HG02973 (cell line): ENCODE measurements around the gene SDK1.

Source experiments
- ATAC-seq: cut with Tn5 transposase; IDR thresholded peaks from one replicate; pipeline ENCODE4 v1.9.1; 2021; ENCODE audit warnings: moderate library complexity; ENCODE audit not compliant: unreplicated experiment

SDK1 gene

DNA sequence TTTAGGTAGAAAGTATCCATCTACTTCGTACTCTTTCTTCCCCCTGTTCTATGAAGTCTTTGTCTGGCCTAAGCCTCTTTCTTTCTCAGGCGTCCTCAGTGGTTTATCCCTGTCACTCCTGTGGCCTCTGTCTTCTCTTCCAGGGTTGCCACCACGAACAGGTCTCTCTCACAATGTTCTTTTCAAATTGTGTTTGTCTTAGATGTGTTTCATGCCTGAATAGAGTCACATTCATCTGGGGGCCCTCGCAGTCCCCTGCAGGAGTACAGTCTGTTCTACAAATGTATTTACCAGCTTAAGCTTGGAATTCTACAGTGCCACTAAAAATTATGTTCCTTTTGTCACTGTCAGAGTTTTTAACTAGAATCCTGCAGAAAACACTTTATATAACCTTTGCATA lies 700.7 kb downstream of the SDK1 start:
- ATAC-seq = no peak

DNA sequence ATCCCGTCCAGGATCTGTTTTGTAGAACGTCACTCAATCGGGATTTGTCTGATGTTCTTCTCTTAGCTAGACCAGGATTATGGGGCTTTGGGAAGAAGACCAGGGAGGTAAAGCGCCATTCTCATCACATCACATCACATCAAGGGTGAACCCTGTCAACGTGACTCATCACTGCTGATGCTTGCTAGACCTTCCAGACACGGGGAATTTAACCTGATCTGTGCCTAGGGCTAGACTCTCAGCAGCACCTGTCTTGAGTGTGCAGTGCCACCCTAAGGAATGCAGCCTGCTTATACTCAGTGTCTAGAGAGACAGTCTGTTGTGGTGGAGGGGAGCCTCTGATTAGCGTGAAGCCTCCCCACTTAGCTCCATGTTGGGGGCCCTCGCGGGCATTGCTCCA lies 702.5 kb downstream of the SDK1 start:
- ATAC-seq = no peak

DNA sequence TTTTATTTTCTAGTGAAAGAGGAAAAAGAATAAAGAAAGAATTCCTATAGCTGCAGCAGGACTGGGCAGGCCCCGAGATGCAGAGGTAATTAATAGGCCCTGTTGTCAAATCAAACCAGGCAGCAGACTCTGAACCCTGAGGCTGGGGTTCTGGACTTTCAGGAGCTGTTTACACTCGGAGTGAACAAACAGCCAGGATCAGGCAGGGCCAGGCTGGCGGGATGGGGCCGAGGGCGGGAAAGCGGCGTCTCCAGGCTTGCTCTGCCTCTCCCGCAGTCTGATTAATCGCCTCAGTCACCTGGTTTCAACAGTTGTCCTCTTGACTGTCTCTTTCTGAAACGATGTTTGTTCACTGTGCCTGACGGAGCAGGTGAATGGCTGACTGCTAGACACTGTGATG lies 705.6 kb downstream of the SDK1 start:
- no peak for ATAC-seq

DNA sequence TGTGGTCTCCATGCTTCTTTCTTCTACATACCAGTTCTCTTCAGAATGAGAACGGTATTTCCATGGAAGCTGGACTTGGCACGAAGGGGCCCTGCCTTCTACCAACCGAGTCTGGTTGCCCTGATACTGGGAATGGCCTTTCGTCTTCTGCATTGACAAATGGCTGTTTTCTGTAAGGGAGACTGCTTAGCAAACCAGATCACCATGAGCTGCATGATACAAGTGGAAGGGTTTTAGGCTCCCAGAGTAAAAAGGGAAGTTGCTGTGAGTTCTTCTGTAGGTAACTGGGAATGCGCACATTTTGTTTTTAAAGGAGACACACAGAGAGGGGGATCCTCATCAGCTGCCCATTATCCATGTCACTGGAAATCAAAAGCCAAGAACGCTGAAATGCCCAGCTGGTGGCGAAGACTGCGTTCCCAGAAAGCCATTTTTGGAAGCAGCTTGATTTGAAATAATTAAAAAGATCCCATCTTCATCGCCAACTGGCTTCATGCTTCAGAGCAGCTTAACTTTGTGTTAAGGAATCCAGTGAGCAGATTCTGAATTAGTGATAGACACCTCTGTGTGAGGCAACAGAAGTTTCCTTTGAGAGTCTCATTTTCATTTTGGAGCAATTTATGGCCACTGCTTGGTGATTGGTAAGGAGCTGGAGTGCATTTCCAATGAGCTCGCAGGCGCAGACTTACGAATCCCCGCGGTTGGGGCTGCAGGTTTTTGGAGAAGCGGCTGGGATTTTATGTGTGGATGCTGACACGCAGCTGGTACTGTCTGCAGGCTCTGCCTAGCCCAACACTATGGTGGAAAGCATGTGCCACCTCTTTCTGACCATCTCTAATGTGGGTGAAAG lies 708.4 kb downstream of the SDK1 start:
- ATAC-seq = no peak

DNA sequence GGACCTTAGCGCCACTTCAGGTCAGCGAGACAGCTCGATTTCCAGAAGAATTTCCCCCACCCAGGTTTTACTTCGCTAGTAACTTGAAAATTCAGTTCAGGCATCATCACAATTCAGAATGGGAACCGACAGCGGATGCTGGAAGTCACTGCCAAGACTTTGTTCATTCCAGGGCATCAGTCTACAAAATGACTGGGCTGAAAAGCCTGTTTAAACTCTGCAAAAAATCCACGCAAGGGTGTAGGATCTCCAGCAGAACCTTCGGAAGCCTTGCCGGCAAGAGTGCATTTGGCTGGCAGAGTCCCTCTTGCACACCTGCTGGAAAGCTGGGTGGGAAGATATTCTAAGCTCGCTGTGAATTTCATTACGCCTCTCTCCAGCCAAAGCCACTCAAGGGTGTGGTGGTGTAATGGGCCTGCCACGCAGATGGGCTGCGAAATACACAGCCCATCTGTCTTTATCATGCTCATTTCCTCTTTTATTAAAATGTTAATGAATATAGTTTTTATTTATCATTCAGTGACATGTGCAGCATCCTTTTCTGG lies 709.1 kb downstream of the SDK1 start:
- ATAC-seq = no peak

DNA sequence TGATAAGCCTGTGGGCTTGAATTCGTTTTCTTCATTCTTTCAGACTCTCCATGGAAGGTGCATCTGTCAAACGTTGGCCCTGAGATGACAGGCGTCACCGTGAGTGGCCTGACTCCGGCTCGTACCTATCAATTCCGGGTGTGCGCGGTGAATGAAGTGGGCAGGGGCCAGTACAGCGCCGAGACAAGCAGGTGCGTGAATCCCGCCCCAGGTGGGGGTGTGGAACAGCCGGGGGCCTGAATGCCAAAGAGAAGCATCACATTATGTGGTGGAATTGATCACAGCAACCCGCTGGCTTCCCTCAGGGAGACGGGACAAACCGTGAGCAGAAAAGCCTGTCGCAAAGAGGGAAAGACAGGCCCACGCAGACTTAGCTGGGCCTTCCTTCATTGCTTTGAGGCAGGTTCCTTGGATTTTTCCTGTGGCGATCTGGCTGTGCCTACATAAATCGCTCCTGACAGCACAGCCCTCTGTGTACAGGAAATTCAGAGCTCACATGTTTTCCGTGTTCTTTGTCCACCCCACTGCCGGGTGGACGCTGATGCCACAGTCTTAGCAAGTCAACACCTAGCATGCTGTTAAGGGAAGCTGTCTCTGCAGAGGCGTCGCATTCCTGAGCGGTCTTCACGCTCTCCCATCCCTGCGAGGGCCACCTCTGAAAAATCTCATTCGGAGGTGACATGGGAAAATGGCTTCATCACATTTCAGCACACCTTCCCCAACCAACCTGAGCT lies 710.0 kb downstream of the SDK1 start:
- no peak for ATAC-seq

DNA sequence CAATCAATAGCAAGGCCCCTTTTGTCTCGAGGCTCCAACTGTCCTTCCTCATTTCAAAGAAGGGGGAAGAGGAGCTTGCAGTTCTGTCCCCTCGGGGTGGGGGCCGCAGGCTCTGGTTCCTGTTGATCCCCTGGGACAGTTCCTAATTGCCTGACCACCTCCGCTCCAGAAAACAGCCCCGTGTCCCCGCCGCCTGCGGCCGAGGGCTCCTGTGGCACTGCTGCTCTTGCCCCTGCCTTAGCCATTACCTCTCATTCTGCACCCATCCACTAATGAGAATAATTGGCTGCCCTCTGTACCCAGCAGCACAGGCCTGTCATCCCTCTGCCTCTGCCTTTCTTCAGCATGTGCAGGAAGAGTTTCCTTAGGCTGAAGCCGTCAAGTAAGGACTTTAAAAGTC lies 712.7 kb downstream of the SDK1 start:
- ATAC-seq = no peak

DNA sequence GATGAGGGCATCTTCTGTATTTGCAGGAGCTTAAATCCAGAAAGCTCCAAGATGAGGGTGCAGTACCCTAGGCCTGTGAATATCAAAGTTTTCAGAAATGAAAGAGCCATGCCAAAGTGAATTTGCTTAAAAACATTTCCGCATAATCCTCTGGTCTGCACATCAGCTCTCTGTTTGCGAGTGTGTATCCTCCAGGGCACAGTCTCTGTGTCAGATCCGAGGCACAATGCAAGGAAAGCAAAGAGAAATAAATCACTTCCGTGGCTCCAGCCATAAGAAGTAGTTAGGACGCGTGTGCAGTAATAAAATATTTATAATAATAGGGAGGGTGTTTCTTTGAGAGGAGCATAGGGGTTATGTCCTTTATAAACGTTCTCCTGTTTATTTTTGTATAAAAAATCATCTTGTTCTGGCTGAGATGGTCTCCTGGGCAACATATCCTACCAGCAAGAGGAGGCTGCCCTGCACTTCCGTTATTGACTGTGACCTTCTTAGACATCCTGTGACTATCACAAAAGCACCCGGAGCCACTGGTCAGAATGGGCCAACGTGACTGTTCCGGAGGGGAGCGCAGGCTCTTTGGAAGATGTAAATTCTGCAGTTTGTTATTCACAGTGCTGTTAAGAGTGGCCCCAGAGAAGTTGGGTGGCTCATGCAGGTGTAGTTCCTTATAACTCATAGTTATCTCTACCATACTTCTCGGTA lies 713.4 kb downstream of the SDK1 start:
- no peak for ATAC-seq

DNA sequence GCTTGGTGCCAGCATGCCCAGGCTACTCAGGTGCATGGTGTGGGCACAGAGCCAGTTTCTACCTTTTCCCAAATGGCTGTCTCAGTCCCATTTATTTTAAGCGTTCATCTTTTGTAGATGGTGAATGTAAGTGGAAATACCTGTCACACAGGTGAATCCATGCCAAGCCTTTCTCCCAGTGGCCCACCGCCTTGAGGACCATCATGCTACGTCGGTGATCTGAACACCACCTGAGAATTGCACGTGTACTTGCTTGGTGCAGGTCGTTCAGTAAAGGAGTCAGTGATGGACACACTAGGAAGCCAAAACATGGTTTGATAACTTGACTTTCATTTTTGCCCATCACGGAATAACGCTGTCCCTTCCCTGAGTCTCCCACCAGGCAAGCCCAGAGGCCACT lies 714.3 kb downstream of the SDK1 start:
- ATAC-seq = no peak

DNA sequence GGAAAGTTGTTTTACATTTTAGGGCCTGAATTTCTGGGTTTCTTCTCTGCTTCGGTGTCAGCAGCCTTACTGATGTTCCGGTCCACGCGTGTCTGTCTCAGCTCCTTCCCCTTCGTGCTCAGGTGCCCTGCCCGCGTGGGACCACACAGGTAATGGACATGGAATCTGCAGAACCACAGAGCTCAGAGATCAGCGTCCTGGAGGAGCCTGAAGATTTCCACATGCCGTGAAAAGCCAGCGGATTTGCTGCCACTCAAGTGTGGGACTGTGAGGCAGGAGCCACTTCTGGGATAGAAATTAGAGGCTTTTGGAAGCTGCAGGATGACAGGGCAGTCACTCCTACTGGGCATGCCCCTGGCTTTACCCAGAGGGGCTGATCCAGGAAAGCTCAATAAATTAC lies 714.9 kb downstream of the SDK1 start:
- no peak for ATAC-seq

DNA sequence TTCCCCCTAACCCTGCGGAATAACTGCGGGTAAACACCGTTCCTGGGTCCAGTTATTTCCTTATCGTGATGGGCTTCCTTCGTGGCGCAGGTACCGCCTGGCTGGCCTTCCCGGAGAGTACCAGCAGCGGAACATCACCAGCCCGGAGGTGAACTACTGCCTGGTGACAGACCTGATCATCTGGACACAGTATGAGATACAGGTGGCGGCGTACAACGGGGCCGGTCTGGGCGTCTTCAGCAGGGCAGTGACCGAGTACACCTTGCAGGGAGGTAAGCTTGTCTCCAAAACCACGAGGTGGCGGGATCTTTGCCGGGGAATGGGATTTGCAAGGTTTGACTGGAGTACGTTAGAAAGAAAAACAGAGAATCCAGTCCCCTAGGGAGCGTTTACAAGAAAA lies 716.0 kb downstream of the SDK1 start:
- no peak for ATAC-seq

DNA sequence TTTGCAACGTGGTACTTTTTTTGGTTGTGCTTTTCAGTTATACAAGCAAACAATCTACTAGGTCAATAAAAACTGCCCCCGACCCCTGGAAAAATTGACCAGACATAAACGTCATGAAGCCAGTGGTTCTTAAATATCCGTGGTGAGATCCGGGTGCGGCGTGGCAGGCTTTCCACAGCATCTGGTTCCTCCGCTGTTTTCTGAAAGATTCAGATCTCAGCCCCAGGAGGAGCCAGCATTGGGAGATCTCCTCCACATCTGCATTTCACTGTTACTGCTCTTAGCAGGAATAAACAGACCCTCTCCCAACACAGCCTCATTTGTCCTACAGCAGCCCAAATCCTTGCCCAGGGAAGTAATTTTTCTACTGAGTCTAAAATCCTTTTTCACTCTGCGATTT lies 716.7 kb downstream of the SDK1 start:
- ATAC-seq = no peak

DNA sequence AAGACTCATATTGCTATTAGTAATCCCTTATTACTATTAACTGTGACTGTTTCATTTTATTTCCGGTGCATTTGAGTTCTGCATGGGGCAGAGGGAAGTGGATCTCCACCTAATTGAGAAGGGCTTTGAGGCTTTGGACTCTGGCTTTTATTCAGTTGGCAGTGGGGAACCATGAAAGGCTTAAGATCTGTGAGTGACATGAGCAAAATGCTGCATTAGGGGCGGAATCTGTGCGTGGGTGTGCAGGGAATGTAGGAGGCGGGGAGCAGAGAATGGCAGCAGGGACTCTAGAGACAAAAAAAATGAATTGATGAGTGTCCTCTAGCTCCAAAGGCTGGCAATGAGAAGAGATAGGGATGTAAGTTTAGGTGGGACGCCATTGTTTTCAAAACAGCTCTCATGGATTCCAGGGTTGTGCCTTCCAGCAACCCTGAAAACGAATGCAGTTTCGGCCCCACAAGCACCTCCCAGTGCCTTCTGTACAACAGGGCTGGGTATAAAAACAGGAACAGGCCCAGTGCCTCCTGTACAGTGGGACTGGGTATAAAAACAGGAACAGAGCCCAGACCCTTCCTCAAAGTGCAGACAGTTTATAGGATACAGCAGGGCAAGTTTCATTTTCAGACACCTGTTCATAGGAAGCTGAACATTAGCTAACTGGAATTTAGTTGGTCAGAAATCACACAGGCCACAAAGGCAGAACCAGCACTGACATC lies 717.7 kb downstream of the SDK1 start:
- ATAC-seq = no peak

DNA sequence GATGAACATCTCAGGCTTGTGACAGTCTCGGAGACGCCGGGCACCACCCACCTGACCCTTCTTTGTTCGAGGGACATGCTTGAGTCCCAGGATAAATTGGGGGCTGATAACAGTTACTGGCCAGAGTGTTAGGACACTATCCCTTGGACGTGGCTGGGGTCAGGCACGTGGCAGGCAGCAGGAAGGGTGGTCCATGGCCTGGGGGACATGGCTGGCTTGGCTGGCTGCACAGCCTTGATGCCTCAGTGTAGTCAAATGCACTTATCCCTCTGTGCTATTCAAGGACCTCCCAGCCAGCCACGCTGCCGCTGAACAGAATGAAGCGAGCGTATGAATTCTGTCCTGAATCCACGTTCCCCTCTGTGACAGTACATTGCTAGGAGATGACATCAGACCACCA lies 719.0 kb downstream of the SDK1 start:
- ATAC-seq = no peak

DNA sequence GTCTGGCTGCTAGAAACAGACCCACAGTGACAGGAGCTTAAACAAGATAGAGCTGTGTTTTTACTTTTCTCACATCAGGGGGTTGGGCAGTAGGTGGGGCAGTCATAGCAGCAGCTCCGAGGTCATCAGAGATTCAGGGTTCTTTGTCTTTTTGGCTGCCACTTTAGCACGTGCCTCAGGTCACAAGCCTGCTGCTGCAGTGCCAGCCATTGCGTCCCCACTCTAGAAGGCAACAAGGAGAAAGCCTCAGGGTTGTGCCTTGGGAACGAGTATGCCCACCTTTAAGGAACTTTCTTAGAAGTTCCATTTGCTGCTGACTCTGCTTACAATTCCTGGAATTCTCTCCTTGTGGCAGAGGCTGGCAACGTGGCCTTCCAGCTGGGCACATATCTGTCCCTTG lies 720.4 kb downstream of the SDK1 start:
- ATAC-seq = no peak

DNA sequence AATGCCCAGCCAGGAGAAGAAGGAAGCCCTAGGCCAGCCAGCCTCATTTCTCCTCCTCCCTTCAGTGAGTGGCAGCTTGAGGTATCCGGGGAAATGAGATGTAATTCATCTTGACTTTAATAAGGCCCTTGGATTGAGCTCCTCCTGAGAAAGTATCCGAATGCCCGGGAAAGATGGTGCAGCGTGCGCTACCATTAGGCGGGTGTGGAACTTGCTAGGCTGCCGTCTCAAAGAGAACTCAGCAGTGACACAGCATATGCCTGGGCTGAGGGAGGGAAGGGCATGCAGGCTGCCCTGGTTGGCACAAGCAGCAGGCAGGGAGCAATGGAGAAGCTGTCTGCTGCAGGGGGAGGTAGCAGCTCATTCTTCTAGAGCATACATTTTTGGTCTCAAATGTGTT lies 721.2 kb downstream of the SDK1 start:
- ATAC-seq = no peak

DNA sequence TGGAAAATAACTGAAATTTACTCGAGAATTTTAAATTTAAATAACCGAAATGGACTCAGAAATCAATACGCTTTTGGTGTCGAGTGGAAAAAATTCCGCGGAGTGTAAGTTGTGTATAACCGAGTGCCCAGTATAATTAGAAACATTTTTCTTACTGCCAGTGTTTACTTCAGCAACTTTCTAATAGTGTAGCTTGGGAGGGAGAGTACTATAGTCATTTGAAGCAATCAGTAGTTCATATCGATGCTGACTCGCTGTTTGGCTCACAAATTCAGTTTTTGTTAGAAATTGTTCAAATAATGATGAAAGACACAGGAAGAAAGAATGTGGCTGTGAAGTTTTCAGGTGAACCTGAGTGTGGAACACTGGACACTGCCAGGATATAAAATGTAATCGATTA lies 722.5 kb downstream of the SDK1 start:
- no peak for ATAC-seq

DNA sequence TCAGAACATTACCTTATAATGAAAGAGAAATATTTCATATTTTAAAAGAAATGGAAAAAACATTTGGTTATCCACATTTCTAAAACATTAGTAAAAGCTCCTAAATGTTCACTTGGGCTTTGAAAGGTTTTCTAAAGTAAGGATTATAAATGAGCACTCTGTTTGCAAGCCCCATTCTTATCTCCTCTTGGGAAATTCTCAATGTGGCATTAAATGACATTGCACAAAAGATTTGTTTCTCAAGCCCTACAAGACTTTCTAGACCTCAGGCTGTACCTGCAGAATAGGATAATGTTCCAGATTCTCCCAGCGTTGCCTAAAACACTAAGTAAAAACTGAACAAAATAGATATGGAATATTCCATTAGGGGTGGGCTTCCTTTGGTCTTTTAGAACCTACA lies 723.1 kb downstream of the SDK1 start:
- ATAC-seq = no peak

DNA sequence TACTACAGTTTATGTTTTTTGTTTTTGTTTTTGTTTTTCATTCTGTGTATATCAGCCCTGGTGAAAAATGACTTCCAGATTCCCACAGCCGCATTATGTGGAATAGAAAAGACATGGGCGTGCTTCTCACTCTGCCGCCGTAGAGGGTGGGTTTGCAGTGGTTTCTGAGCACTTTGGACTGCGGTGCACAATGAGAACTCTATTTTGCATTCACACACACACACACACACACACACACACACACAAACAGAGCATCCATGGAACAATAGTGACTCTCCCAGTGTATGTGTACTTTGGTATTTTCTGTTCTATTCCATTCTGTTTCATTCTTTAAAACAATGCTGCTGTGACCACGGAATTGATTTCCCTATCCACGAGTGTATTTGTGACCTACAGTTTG lies 723.8 kb downstream of the SDK1 start:
- no peak for ATAC-seq

DNA sequence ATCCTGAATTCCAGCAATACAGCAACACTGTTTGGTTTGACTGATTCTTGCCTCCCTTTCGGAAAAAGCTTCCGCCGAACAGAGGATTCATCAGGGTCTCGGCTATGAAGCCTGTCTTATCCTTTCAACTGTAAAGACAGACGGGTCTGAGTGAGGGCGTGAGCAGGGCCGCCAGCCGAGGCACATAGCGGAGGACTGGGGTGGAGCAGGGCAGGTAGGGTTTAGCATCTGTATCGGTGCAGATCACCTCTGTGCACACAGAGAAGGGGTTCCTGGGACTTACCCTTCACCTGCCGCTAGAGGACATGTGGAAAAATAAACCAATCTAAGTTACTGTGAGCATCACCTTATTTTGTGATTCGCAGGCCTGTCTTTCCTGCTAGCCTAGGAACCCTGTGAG lies 724.2 kb downstream of the SDK1 start:
- no peak for ATAC-seq
